SJCRH30 (cell line): ENCODE results near the gene TMEM106C. TPM values are rescaled to one million over a fixed set of nuclear protein-coding genes. Genes with fewer than 3 reads are reported as not detected.

ENCODE experiments used
- DNase-seq, 2 experiments: peaks; one replicate each; pipeline ENCODE4 v3.0.0-alpha.2; 2015 to 2020
- H3K27ac ChIP-seq: fragments of 250-450 bp; sonication (Bioruptor Pico); 2 replicates; pipeline ENCODE4 v1.5.1; 2020; ENCODE audit warnings: mild to moderate bottlenecking, moderate library complexity
- H3K27me3 ChIP-seq: fragments of 250-450 bp; sonication (Bioruptor Pico); 2 replicates; pipeline ENCODE4 v1.5.1; 2020; ENCODE audit warnings: mild to moderate bottlenecking, moderate library complexity
- H3K36me3 ChIP-seq: fragments of 250-450 bp; sonication (Bioruptor Pico); 2 replicates; pipeline ENCODE4 v1.5.1; 2020; ENCODE audit warnings: mild to moderate bottlenecking, moderate library complexity
- H3K4me1 ChIP-seq: fragments of 250-450 bp; sonication (Bioruptor Pico); 2 replicates; pipeline ENCODE4 v1.5.1; 2020; ENCODE audit warnings: mild to moderate bottlenecking, moderate library complexity
- H3K4me3 ChIP-seq: fragments of 250-450 bp; sonication (Bioruptor Pico); 2 replicates; pipeline ENCODE4 v1.5.1; 2020; ENCODE audit warnings: mild to moderate bottlenecking, moderate library complexity
- H3K9me3 ChIP-seq: fragments of 250-450 bp; sonication (Bioruptor Pico); replicated peaks from 2 replicates; pipeline ENCODE4 v1.5.1; 2020; ENCODE audit warnings: mild to moderate bottlenecking, moderate library complexity
- total RNA-seq: library from RNA; depleted of rRNA; stranded (reverse); fragments of >200 nt; shearing (Covaris generic); gene quantifications from 2 replicates; pipeline ENCODE4 v1.2.3, GENCODE V29; 2014

TMEM106C gene
- total RNA-seq, 1 experiment from 2014 or later, result 145 TPM

DNA sequence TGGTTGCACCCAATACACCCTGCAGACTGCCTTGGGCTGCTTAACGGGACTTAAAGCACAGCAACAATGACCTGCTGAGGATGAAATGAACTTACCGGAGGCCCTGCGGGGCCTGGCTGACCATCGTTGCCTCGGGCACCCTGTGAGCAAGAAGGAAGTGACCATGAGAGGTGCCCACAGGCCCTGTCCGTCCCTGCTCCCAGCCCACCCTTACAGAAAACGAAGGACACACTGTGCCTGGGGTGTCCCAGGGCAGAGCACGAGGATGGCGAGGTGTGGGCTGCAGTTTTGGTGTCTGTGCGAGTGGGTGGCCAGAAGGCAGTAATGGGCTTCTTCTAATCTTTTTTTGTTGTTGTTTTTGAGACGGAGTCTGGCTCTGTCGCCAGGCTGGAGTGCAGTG lies 26.3 kb downstream of the TMEM106C start:
- no peaks in the 10 kb centered on the region for H3K9me3 ChIP-seq
- H3K4me3 ChIP-seq, result no peak overlapping the region
- H3K27ac ChIP-seq, result no peak overlapping the region
- H3K4me1 ChIP-seq, result peaks cover 22% of the 10 kb centered on the region
- DNase-seq, result no peak
- no peaks in the 10 kb centered on the region for H3K27me3 ChIP-seq
- peaks cover 21% of the 10 kb centered on the region for H3K36me3 ChIP-seq

DNA sequence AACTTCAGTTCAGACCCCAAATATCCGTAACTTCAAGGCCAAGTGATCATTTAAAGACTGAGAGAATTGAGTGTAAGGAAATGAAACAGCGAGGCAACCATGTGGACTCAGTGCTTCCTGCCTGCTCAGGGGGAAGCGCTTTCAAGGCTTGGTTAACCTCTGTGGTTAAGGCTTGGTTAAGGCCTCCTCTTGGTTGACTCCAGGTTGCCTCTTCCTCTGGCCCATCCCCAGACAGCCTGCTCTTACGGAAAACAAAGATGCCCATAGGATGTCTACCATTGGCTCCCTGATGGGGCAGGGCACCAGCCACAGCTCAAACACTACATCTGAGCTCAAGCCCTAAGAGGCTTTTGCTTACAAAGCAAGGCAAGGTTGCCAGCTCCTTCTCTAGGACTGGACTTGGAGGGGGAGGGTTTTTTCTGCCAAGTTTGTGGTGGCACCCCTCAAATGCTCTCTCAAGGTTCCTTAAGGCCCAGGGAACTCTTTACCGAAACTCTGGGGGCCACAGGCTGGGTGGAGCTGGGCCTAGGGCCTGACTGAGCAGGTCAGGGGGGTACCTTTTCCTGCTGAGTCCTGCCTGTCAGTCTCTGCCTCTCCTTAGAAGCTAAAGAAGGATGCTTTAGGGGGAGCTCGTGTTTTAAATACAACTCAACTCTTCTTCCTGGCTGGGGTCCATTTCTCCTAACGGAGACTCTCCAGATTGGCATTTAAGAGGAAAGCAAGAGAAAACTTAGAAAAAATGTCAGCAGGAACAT lies 27.1 kb downstream of the TMEM106C start:
- Histone ChIP-seq H3K4me3 (no peak overlapping the region), H3K4me1 (peaks cover 22% of the 10 kb centered on the region), H3K27ac (no peak overlapping the region), H3K36me3 (peaks cover 29% of the 10 kb centered on the region), H3K9me3 (no peaks in the 10 kb centered on the region), H3K27me3 (no peaks in the 10 kb centered on the region)
- DNase-seq, result no peak

DNA sequence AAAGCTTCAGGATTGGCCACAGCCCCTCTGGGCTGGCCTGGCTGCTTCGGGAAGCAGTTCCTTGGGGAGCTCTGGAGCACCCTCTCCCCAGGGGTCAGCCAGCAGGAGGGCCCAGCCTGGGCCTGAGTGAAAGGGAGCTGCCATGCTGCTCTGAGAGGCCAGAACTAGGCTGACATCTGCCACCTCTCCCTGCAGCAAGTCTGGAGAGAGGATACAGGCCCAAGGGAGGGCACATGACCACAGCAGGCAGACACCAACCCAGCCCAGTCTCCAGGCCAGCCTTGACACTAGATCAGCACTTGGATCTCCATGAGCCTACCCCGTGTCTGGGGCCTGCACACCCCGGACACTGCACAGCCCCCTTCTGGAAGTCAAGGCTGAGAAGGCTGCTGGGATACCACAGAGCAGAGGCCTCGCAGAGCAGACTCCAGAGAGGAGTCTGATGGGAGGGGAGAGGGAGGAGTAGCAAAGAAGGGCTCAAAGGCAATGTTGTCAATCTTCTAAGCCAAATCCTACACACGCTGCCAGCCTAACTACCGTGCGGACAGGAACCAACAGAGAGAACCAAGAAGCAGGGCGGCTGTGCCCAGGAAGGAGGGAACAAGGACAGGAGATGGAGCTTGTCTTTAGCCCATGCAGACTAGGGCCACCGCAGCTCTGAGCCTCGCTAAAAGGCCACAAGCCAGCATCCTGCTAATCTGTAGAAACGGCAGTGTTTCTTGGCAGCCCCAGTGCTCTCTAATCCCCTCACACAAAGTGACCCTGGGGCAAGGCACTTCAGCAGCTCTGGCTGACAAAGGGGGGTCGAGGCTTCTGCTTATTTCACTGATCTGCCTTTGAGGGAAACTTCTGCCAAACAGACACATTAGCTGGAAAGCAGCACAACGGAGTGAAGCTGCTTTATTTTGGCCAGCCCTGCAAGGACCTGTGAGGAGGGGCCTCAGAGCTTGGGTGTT lies 28.0 kb downstream of the TMEM106C start:
- Histone ChIP-seq H3K27ac (no peak overlapping the region), H3K9me3 (no peaks in the 10 kb centered on the region), H3K36me3 (peaks cover 33% of the 10 kb centered on the region), H3K27me3 (no peaks in the 10 kb centered on the region), H3K4me3 (no peak overlapping the region), H3K4me1 (peaks cover 22% of the 10 kb centered on the region)
- no peak for DNase-seq

DNA sequence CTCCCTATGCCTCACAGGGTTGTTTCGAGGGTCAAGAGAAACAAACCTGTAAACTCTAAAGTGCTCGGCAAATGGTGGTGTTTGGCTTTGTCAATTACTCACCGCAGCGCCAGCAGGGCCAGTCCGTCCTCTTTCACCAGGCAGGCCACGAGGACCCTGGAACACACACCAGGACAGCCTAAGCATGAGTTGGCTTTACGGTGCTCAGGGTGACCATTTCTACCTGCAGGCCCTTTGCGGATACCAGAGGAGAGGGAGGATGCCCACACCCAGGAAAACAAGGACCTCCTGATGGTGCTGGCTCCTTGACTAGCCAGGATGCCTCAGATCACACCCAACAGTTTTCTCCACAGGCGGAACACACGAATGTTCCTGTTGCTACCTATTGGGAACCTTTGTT lies 29.4 kb downstream of the TMEM106C start:
- Histone ChIP-seq H3K36me3 (peaks cover 34% of the 10 kb centered on the region), H3K9me3 (no peaks in the 10 kb centered on the region), H3K27me3 (no peaks in the 10 kb centered on the region), H3K4me3 (no peak overlapping the region), H3K4me1 (peaks cover 21% of the 10 kb centered on the region), H3K27ac (no peak overlapping the region)
- DNase-seq, result no peak

DNA sequence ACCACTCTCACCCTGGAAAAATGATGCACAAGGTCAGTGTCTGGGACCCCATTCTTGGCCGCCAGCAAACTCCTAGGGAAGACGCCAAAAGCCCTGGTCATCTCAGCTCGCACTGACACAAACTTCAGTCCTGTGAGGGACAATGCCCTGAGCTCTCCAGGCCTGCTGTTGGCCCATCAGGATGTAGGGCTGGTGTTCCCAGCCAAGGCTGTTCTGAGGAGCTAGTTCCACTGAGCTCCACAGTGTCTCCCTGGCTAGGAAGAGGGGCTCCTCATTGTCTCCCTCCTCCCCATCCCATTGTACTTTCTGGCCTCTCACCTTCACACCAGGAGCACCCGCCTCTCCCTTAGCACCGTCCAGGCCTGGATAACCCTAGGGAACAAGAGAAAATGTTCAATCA lies 30.1 kb downstream of the TMEM106C start:
- no peak for DNase-seq
- H3K27ac ChIP-seq, result no peak overlapping the region
- H3K36me3 ChIP-seq, result peaks cover 34% of the 10 kb centered on the region
- H3K4me1 ChIP-seq, result peaks cover 14% of the 10 kb centered on the region
- no peaks in the 10 kb centered on the region for H3K9me3 ChIP-seq
- no peak overlapping the region for H3K4me3 ChIP-seq
- H3K27me3 ChIP-seq, result no peaks in the 10 kb centered on the region

DNA sequence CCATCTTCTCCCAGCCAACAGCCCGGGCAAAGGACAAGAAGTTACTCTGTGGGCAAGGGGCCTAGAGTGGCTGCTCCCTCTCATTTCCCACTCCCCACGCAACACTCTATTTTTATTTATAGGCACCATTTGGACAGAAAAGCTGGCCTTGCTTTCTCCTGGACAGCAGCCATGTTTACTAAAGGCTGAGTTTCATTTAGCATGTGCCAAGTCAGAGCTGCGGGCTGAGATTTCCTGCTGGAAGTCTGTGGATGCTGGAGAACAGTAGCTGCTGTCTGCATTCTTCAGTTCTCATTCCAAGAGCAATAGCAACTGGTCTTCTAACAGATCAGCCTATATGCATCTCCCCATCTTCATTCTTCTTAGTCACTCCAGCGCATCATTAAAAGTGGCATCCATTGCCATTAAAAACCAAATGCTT lies 32.6 kb downstream of the TMEM106C start:
- H3K27me3 ChIP-seq, result no peaks in the 10 kb centered on the region
- H3K4me3 ChIP-seq, result no peak overlapping the region
- H3K27ac ChIP-seq, result no peak overlapping the region
- no peak for DNase-seq
- no peaks in the 10 kb centered on the region for H3K4me1 ChIP-seq
- peaks cover 29% of the 10 kb centered on the region for H3K36me3 ChIP-seq
- no peaks in the 10 kb centered on the region for H3K9me3 ChIP-seq

DNA sequence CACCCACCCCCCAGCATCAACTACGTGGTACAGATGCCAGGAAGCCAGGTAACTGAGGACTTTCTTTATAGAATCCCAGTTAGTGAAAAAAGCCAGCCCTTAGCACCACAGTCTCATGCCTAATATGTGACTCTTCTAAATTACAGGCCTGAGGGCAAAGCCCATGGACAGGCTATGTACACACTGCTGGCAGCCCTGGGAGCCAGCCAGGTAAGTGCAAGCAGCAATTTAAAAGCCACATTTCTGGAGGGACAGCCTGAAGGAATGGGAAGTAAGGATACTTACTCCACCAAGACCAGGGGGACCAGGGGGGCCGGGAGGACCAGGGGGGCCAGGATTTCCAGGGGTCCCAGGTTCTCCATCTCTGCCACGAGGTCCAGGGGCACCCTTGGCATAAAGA lies 33.9 kb downstream of the TMEM106C start:
- Histone ChIP-seq H3K4me3 (no peak overlapping the region), H3K4me1 (no peaks in the 10 kb centered on the region), H3K9me3 (no peaks in the 10 kb centered on the region), H3K36me3 (peaks cover 29% of the 10 kb centered on the region), H3K27ac (no peak overlapping the region), H3K27me3 (no peaks in the 10 kb centered on the region)
- DNase-seq, result no peak

DNA sequence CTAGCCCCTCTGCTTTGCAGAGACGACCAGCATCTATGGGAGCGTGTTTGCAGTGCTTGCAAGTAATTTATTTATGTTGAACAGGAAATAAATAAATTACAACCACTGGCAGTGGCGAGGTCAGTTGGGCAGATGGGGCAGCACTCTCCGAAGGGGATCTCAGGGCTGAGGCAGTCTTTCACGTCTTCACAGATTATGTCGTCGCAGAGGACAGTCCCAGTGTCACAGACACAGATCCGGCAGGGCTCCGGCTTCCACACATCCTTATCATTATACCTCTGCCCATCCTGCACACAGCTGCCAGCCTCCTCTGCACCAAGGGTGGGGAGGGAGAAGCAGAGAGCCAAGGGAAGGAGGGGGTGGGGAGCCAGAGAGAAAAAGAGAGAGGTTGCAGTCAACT lies 36.4 kb downstream of the TMEM106C start:
- Histone ChIP-seq H3K4me3 (no peak overlapping the region), H3K4me1 (no peaks in the 10 kb centered on the region), H3K27me3 (no peaks in the 10 kb centered on the region), H3K27ac (no peak overlapping the region), H3K9me3 (no peaks in the 10 kb centered on the region), H3K36me3 (peaks cover 17% of the 10 kb centered on the region)
- no peak for DNase-seq

DNA sequence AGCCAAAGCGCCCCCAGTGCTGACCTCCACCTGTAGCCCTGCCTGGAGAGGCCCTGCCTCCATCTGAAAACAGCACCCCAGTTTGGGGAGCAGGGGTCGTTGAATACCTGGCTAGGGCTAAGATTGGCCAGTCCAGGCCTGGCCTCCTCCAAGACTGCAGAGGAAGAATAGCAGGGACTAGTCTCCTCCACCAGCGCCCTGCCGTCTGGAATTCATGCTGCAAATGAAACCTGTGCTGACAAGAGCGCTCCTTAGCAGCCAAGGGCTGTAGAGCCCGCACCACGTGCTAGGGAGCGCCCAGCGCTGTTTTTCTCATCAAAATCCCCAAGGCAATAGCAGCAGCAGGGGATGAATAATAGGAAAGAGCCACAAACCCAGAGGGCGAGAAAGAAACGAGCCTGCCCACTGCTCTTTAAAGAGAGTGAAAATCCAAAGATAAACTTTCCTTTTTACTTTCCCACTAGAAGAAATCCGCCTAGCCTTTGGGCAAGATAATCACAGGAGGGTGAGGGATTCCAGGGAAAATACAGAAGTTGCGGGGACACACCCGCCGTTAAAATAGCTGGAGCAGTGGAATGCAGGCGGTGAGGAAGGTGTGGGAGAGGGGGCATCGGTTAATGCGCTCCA lies 37.6 kb downstream of the TMEM106C start:
- H3K4me1 ChIP-seq, result no peaks in the 10 kb centered on the region
- peaks cover 5% of the 10 kb centered on the region; the same call in 1 of the 2 replicates for H3K36me3 ChIP-seq
- H3K9me3 ChIP-seq, result no peaks in the 10 kb centered on the region
- peak overlapping the region; percentile 34; the same call in 1 of the 2 replicates for H3K27ac ChIP-seq
- peak overlapping the region; percentile 61 for H3K4me3 ChIP-seq
- H3K27me3 ChIP-seq, result no peaks in the 10 kb centered on the region
- DNase-seq, result peak; percentile 52 to 62

DNA sequence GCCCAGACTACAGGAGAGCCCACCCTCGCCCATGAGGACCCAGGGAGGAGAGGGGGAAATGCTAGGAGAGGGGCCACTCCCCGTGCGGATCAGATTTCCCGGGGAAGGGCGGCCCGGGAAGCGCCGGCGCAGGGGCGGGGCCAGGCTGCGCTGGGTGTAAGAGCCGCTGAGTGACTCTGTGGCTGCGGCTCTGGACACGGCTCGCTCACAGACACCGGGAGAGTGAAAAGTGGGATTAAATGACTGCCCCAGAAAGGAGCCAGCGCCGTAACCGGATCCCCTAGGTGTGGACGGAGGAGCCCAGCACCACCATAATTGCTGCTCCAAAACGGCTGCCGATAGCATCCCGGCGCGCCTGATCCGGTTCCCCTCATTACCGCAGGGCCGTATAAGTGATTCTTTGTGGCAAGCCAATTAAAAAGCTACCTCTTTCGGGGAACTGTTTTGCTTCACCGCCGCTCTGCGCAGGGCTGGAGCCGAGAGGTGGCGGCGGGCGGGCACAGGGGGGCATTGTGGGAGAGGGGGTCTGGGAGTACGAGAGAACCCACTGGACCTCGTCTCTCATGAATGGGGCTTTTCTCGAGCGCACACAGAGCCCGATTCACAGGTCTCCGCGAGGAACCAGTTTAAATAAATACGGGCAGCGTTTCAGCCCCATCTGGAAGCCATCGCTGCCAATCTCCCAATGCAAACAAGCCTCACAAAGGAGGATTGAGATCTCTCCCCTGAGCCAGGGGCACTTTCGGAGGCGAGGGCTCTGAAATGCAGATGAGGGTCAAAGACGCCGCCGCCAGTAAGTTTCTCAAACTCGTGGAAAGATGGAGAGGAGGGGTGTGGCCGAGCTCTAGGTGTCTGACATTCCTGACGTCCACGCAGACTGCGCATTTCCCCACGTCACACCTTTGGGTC lies 38.4 kb downstream of the TMEM106C start:
- H3K9me3 ChIP-seq, result no peaks in the 10 kb centered on the region
- peak; percentile 78 to 87 for DNase-seq
- peak overlapping the region; percentile 34 for H3K27ac ChIP-seq
- H3K4me1 ChIP-seq, result no peaks in the 10 kb centered on the region
- peak overlapping the region; percentile 61 for H3K4me3 ChIP-seq
- no peaks in the 10 kb centered on the region for H3K36me3 ChIP-seq
- no peaks in the 10 kb centered on the region for H3K27me3 ChIP-seq

DNA sequence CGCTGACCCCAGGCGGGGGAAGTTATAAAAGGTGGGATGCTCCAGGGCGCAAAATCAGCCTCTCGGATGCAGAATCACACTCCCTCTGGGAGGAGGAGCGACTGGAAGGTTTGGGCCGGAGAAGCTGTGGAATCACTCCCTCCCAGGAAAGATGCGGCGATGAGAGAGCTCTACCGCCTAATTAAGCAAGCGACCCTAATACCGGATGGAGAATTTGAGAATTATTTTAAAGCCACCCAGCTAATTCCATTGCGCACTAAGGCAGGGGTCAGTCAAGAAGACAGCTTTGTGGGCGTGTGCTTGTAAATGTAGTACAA lies 39.0 kb downstream of the TMEM106C start:
- Histone ChIP-seq H3K4me1 (no peaks in the 10 kb centered on the region), H3K27me3 (no peaks in the 10 kb centered on the region), H3K4me3 (peak overlapping the region; percentile 61), H3K27ac (peak overlapping the region; percentile 34), H3K9me3 (no peaks in the 10 kb centered on the region), H3K36me3 (no peaks in the 10 kb centered on the region)
- DNase-seq, result peak in 1 of 2 experiments; percentile 58

DNA sequence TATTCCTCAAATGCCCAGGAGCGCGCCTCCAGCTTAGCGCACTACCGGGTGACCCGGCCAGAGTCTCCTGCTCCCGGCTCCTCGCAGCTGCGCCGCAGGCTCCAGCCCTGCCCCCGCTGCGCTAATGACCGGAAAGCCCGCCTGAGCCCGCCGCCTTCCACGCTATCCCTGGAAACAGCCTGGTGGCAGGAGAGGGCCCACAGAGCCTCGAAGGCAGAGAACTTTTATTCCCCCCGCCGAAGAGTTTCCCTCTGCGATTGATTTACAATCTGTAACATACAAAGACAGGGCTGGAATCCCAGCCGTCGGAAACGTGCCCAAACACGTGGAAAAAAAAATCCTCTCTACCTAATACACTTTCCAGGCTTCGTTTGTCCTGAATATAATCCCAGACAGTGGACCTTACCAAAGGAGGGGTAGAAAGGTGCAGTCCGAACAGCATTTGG lies 39.4 kb downstream of the TMEM106C start:
- H3K27me3 ChIP-seq, result no peaks in the 10 kb centered on the region
- H3K4me3 ChIP-seq, result peak overlapping the region; percentile 61
- H3K9me3 ChIP-seq, result no peaks in the 10 kb centered on the region
- H3K4me1 ChIP-seq, result no peaks in the 10 kb centered on the region
- H3K36me3 ChIP-seq, result no peaks in the 10 kb centered on the region
- peak overlapping the region; percentile 34 for H3K27ac ChIP-seq
- peak; percentile 81 to 82 for DNase-seq

DNA sequence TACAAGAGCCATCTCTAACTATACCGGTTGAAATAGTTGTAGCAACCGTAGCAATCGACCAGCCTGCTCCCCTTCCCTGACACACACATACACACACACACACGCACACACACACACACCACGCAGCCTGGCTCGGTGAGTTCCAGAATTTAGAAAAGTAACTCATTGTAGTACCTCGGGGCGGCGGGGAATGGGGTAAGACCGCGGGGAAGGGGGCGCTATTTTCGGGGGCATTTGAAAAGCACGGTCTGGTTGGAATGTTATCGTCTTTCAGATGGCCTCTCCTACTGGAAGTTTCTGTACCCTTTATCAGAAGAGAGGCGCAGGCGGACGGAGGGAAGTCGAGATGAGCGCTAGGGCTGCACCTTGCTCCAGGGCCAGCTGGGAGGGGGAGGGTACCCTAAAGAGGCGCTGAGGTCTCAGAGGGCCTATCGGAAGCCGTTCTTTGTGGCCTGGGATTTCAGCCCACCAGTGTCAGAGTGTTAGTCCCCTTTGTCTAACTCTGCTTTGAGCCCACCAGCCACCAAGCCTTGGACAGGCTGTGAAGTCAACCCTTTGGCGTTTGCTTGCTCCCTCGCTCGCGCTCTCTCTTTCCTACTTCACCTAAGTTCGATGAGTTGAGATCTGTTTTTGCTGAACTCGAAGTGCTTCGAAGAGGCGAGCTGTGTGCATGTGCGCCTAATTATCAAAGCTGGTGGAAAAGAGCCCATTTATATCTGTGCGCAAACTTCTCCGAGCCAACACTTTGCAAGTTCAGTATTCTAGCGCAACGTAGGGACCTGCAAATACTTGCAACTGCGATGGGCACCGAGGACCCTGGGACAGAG lies 40.0 kb downstream of the TMEM106C start:
- H3K4me1 ChIP-seq, result no peaks in the 10 kb centered on the region
- DNase-seq, result peak; percentile 58 to 66
- no peaks in the 10 kb centered on the region for H3K36me3 ChIP-seq
- H3K9me3 ChIP-seq, result no peaks in the 10 kb centered on the region
- H3K4me3 ChIP-seq, result peak overlapping the region; percentile 61
- no peaks in the 10 kb centered on the region for H3K27me3 ChIP-seq
- peak overlapping the region; percentile 34 for H3K27ac ChIP-seq
